Jurkat, Clone E6-1 (cell line): ENCODE data around the gene INTS7.
"Not testable (repeated sequence)": the region's sequence is repeated elsewhere in the genome, so short reads cannot be mapped to it uniquely, and the experiment has no call there.

ENCODE experiments used
- DNase-seq: peaks from one replicate; pipeline ENCODE4 v3.0.0-alpha.2; 2011; ENCODE audit warnings: low read depth, low spot score
- H3K4me3 ChIP-seq: 2 replicates; pipeline ENCODE4 v1.5.1; 2011; ENCODE audit warnings: mild to moderate bottlenecking, low read length, control low read depth, moderate library complexity

Gene INTS7

GRCh38 chr1:212039622-212040021 is 4.3 kb upstream of the INTS7 start:
- no peak overlapping the region for H3K4me3 ChIP-seq
- no peak for DNase-seq

DNA sequence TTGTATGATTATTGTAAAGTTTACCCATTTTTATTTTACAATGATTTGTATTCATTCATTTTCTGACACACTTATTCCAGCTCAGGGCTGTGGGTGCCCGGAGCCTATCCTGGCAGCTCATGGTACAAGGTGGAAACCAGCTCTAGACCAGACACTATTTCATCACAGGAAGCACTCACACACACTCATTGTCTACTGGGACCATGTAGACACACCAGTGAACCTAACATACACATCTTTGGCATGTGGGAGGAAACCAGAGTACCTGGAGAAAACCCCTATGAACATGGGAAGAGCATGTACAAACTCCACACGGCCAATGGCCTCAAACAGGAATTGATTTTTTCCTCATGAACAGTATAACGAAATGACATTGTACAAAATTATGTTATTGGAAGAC is 2.5 kb upstream of the INTS7 start:
- no peak for DNase-seq
- no peak overlapping the region for H3K4me3 ChIP-seq

- H3K4me3 ChIP-seq = peak overlapping the region; percentile 99
- DNase-seq = no peak
Measured at GRCh38 chr1:212035835-212036605, 663 bp upstream of the INTS7 start.

DNA sequence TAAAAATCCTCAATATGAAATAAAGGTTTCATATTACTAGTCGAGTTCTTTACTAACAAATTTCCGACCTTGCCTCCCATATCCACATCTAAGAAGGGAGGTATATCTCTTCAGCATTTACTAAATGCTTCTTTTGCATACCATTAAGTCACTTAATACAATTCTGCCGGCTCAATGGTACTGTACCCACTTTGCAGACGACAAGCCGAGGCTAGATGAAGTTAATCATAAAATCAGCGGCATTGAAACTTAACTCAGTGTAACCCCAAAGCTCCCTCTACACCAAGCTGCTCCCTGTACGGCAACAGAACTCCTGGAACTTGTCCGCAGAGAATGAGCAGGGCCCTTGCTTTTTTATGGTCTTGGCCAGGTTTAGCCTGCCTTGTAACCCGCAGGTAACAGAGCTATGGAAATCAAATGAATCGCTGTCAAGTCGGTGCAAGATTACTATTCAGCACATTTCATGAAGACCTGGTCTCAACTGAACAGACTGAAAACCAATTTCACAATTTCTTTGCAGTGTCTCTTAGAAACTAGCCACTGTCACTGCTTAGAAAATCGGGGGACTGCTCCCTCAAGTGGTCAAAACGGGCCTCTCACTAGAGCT is 738 bp downstream of the INTS7 start:
- no peak for DNase-seq
- peak overlapping the region; percentile 99 for H3K4me3 ChIP-seq

DNA sequence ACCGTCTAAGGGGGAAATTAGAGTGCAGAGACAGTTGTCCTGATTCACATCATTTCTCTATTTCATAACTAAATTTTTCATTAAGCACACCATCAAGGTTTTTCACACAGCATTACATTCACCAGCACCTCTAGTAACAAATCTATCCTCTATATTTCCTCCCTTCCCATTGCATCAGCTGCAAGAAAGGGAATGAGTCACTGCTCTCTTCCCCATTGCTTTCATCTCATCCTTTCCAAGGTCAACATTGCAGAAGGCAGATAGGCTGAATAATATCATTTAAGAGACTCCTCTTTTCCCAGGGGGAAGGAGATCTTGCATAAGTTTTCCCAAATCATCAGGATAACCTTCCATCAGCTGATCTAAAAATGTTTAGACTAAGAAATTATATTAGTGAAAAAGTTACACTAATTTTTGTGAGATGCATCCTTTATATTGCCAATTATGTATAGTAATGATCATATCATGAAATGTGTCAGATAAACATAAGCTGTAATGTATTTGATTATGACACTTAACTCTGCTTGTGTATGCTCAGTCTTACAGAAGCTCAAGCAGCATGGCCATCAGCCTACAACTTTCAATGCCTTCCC is 4.3 kb downstream of the INTS7 start:
- no peak overlapping the region for H3K4me3 ChIP-seq
- no peak for DNase-seq

DNA sequence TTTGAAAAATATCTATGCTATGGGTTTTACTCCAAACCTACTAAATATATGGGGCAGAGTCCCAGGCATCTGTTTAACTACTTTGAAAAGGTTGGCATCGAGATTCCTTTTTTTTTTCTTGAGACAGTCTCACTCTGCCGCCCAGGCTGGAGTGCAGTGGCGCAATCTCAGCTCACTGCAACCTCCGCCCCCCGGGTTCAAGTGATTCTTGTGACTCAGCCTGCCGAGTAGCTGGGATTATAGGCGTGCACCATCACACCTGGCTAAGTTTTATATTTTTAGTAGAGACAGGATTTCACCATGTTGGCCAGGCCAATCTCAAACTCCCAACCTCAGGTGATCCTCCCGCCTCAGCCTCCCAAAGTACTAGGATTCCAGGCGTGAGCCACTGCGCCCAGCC is 7.6 kb downstream of the INTS7 start:
- not testable (repeated sequence) for H3K4me3 ChIP-seq, DNase-seq

GRCh38 chr1:212024469-212025149 is 10.7 kb downstream of the INTS7 start:
- DNase-seq = no peak
- no peak overlapping the region for H3K4me3 ChIP-seq

DNA sequence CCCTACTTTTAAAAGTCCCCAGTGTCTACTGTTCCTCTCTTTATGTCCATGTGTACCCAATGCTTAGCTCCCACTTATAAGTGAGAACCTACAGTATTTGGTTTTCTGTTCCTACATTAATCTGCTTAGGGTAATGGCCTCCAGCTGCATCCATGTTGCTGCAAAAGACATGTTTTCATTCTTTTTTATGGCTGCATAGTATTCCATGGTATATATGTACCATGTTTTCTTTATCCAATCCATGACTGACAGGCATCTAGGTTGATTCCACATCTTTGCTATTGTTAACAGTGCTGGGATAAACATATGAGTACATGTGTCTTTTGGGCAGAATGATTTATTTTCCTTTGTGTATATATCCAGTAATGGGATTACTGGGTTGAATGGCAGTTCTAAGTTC is 12.4 kb downstream of the INTS7 start:
- H3K4me3 ChIP-seq, DNase-seq: not testable (repeated sequence)

DNA sequence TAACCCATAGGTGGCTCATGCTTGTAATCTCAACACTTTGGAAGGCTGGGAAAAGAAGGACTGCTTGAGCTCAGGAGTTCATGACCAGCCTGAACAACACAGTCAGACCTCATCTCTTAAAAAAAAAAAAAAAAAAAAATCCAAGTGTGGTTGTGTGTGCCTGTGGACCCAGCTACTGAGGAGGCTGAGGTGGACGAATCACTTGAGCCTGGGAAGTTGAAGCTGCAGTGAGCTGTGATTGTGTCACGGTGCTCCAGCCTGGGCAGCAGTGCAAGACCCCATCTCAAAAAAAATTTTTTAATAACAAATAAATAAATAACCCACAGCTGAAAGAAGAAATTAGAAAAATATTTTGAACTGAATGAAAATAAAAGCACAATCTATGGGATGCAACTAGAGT is 13.8 kb downstream of the INTS7 start:
- no peak for DNase-seq
- H3K4me3 ChIP-seq = no peak overlapping the region

GRCh38 chr1:212020975-212021374 is 14.4 kb downstream of the INTS7 start:
- DNase-seq = no peak
- no peak overlapping the region for H3K4me3 ChIP-seq

- no peak overlapping the region for H3K4me3 ChIP-seq
- DNase-seq = no peak
Measured at GRCh38 chr1:212013672-212014071, 21.7 kb downstream of the INTS7 start.

DNA sequence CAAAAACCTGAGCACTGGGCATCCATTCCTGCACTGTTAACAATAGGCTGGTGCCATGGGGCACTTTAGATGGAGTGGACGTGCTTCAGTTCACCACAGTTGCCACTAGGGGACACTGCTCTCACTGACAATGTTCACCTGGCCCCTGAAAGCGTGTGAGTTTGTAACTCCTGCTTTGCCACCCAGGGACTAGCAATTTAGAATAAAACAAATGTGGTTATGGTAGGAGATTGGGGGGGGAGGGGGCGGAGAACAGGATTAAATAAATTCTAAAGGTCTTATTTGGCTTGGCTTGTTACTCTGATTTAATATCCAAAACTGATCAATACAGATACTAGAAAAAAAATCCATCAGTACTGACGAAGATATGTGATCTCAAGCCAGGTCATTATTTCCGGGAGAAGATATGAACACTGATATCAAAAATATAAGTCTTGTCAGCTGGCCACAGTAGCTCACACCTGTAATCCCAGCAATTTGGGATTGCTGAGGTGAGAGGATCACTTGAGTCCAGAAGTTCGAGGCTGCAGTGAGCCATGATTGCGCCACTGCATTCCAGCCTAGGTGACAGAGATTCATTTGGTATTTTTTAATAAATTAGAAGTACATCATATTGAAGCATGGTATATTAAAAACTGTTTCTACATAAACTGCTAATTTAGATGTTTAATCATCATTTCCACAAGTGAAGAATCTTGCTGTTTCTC is 23.2 kb downstream of the INTS7 start:
- DNase-seq = peak; percentile 61
- H3K4me3 ChIP-seq = no peak overlapping the region

- H3K4me3 ChIP-seq = no peak overlapping the region
- peak; percentile 63 for DNase-seq
Measured at GRCh38 chr1:212010004-212010403, 25.4 kb downstream of the INTS7 start.

GRCh38 chr1:212009561-212009960 is 25.8 kb downstream of the INTS7 start:
- DNase-seq = peak; percentile 82
- H3K4me3 ChIP-seq = no peak overlapping the region

DNA sequence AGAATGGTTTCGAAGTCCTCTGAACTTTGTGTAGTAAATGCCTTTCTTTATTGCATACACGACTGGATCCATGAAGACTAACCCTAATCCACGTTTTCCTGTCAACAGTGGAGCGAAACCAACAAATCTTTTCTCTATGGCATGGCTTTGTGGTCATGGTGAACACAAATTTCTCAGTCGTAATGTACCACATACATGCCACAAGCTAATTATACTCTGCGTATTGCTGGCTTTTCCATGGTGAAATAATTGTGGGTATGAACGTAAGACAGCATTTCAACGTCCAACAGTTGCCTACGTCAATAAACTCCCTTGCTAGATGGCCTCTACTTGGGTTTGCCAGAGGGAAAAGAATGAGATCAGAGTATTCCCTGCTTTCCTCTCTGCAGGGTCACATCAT is 27.5 kb downstream of the INTS7 start:
- H3K4me3 ChIP-seq = no peak overlapping the region

DNA sequence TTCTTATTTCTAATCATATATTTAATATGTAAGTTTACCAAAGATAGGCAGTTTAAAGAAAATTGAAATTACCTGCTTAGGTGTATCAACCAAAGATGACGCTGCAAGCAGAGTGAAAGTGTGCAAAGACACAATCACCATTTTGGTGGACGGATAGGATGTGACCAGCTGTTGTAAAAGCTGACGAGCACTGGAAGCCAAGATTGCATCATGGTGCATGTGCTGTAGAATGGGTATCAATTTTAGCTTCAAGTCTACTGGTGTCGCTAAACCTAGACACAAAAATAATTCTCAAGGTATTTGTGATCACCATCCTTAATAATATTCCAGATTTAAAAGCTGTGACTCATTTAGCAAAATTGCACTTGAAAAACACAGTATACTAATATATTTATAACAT is 28.2 kb downstream of the INTS7 start:
- no peak for DNase-seq

More for the DNA sequence above, 27.5 kb downstream of the INTS7 start:
- DNase-seq = peak; percentile 39

DNA sequence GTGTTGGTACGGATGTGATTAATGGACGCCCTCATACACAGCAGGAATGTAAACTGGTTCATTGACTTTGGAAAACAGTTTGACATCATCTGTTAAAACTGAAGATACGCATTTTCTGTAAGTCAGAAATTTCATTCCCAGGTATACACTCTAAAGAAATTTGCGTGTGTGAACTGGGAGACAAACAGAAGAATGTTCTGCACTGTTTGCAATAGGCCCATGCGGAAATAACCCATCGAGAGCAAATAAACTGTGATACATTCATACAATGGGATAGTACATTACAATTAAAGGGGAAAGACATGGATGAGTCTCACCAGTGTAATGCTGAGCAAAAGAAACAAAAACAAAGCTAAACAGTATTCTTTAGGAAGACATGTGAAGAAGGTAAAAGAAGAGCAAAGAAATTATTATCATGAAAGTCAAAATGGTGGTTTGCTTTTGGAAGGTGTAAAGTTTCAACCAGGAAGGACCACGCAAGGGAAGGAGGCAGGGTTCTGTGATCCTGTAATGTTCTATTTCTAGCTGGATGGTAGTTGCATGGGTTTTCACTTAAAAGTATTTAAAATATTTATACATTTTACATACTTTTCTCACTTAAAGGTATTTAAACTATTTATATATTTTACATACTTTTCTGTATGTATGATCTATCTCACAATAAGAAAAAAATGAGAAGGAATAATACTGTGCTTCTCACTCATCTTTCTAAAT is 30.3 kb downstream of the INTS7 start:
- DNase-seq = no peak

More for the DNA sequence above, 28.2 kb downstream of the INTS7 start:
- no peak overlapping the region for H3K4me3 ChIP-seq

GRCh38 chr1:212002536-212002935 is 32.8 kb downstream of the INTS7 start:
- H3K4me3 ChIP-seq = no peak overlapping the region
- no peak for DNase-seq

More for the DNA sequence above, 30.3 kb downstream of the INTS7 start:
- H3K4me3 ChIP-seq = no peak overlapping the region

DNA sequence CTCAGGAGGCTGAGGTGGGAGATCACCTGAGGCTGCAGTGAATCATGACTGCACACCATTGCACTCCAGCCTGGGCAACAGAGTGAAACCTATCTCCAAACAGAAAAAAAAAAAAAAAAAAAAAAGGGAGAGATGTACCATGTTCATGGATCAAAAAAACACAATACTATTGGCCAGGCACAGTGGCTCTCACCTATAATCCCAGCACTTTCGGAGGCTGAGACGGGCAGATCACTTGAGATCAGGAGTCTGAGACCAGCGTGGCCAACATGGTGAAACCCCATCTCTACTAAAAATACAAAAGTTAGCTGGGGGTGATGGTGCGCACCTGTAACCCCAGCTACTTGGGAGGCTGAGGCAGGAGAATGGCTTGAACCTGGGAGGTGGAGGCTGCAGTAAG is 37.9 kb downstream of the INTS7 start:
- DNase-seq, H3K4me3 ChIP-seq: not testable (repeated sequence)
